Trophoblast cell (in vitro differentiated cells and primary cell): ENCODE measurements around the gene OBSCN.

Source experiments
- DNase-seq, 2 donors: peaks; one replicate each; pipeline ENCODE4 v3.0.0-alpha.2; 2016
- H2AFZ ChIP-seq: 2 replicates; pipeline ENCODE4 v1.6.1; 2013; ENCODE audit warnings: low read length, moderate library complexity, mild to moderate bottlenecking; ENCODE audit not compliant: insufficient read depth, poor library complexity
- H2AK5ac ChIP-seq: 2 replicates; pipeline ENCODE4 v1.6.1; 2013; ENCODE audit warnings: mild to moderate bottlenecking, low read length
- H2BK120ac ChIP-seq: 2 replicates; pipeline ENCODE4 v1.6.1; 2013; ENCODE audit warnings: low read length, mild to moderate bottlenecking, moderate library complexity; ENCODE audit not compliant: insufficient read depth, poor library complexity
- H2BK12ac ChIP-seq: 2 replicates; pipeline ENCODE4 v1.6.1; 2013; ENCODE audit warnings: mild to moderate bottlenecking, low read length, moderate library complexity
- H2BK5ac ChIP-seq: 2 replicates; pipeline ENCODE4 v1.6.1; 2013; ENCODE audit warnings: low read length, low read depth, moderate library complexity, mild to moderate bottlenecking; ENCODE audit not compliant: poor library complexity
- H3K14ac ChIP-seq: 2 replicates; pipeline ENCODE4 v1.6.1; 2013; ENCODE audit warnings: mild to moderate bottlenecking, low read length
- H3K18ac ChIP-seq: 2 replicates; pipeline ENCODE4 v1.6.1; 2013; ENCODE audit warnings: mild to moderate bottlenecking, low read length
- H3K23ac ChIP-seq: 2 replicates; pipeline ENCODE4 v1.6.1; 2013; ENCODE audit warnings: low read length
- H3K27ac ChIP-seq: 2 replicates; pipeline ENCODE4 v1.5.1; 2013; ENCODE audit warnings: low read depth, mild to moderate bottlenecking, inconsistent platforms, low read length, moderate library complexity
- H3K27me3 ChIP-seq: 2 replicates; pipeline ENCODE4 v1.6.1; 2013; ENCODE audit warnings: inconsistent platforms, mild to moderate bottlenecking, low read length, moderate library complexity; ENCODE audit not compliant: insufficient read depth
- H3K36me3 ChIP-seq, 2 experiments: 1 replicate in 1 of 2; 2 replicates in 1 of 2; pipeline ENCODE4 v1.6.1; 2013; ENCODE audit warnings: low read length in 2 of 2, mild to moderate bottlenecking in 2 of 2, moderate library complexity in 1 of 2; ENCODE audit not compliant: insufficient read depth in 2 of 2, control insufficient read depth in 1 of 2
- H3K4ac ChIP-seq: 2 replicates; pipeline ENCODE4 v1.6.1; 2013; ENCODE audit warnings: low read depth, mild to moderate bottlenecking, low read length, moderate library complexity
- H3K4me1 ChIP-seq, 2 experiments: 1 replicate in 1 of 2; 2 replicates in 1 of 2; pipeline ENCODE4 v1.6.1; 2013; ENCODE audit warnings: low read length in 2 of 2, mild to moderate bottlenecking in 2 of 2, moderate library complexity in 1 of 2; ENCODE audit not compliant: insufficient read depth in 2 of 2, control insufficient read depth in 1 of 2
- H3K4me2 ChIP-seq: 2 replicates; pipeline ENCODE4 v1.6.1; 2013; ENCODE audit warnings: inconsistent platforms, mild to moderate bottlenecking, low read length, moderate library complexity
- H3K4me3 ChIP-seq: 2 replicates; pipeline ENCODE4 v1.5.1; 2013; ENCODE audit warnings: mild to moderate bottlenecking, low read depth, low read length, inconsistent platforms
- H3K79me1 ChIP-seq: one replicate; pipeline ENCODE4 v1.6.1; 2013; ENCODE audit warnings: low read length
- H3K79me2 ChIP-seq: 2 replicates; pipeline ENCODE4 v1.6.1; 2013; ENCODE audit warnings: low read length, mild to moderate bottlenecking; ENCODE audit not compliant: control insufficient read depth, insufficient read depth, poor library complexity
- H3K9ac ChIP-seq: 2 replicates; pipeline ENCODE4 v1.6.1; 2013; ENCODE audit warnings: mild to moderate bottlenecking, low read length
- H3K9me3 ChIP-seq: 2 replicates; pipeline ENCODE4 v1.6.1; 2013; ENCODE audit warnings: low read depth, mild to moderate bottlenecking, control low read depth, inconsistent platforms, low read length; ENCODE audit not compliant: insufficient read depth
- H4K12ac ChIP-seq: 2 replicates; pipeline ENCODE4 v1.6.1; 2013; ENCODE audit warnings: low read depth, mild to moderate bottlenecking, low read length, moderate library complexity
- H4K8ac ChIP-seq: 2 replicates; pipeline ENCODE4 v1.6.1; 2013; ENCODE audit warnings: low read depth, mild to moderate bottlenecking, low read length, moderate library complexity
- H4K91ac ChIP-seq: one replicate; pipeline ENCODE4 v1.6.1; 2013; ENCODE audit warnings: low read depth, mild to moderate bottlenecking, low read length, moderate library complexity
- WGBS: extraction: QIAGEN DNeasy Blood & Tissue Kit; methylation state at CpG from one replicate; pipeline ENCODE4 v1.1.7; 2013; ENCODE audit warnings: missing lambda C conversion rate; ENCODE audit not compliant: insufficient read length, insufficient coverage; ENCODE audit errors: extremely low coverage; 5-methylcytosine and 5-hydroxymethylcytosine counted together

Gene OBSCN

GRCh38 chr1:228256626-228257375 is 49.0 kb downstream of the OBSCN start:
- no peak overlapping the region for H3K23ac ChIP-seq
- no peak overlapping the region for H2AK5ac ChIP-seq
- no peak overlapping the region for H3K27ac ChIP-seq
- H3K4ac ChIP-seq, result no peak overlapping the region
- no peak overlapping the region for H2BK5ac ChIP-seq
- H3K14ac ChIP-seq, result no peak overlapping the region
- H3K9me3 ChIP-seq, result peaks cover 5% of the 10 kb centered on the region
- no peaks in the 10 kb centered on the region for H3K79me2 ChIP-seq
- WGBS, result no CpG with 5 or more reads among the region's 24 CpGs
- peak overlapping the region; percentile 23 for H3K4me3 ChIP-seq
- H3K4me1 ChIP-seq, result no peaks in the 10 kb centered on the region
- H3K9ac ChIP-seq, result no peak overlapping the region
- H2BK120ac ChIP-seq, result no peak overlapping the region
- no peak overlapping the region for H3K18ac ChIP-seq
- no peak overlapping the region for H2BK12ac ChIP-seq
- no peak overlapping the region for H2AFZ ChIP-seq
- H3K4me2 ChIP-seq, result no peak overlapping the region
- H3K36me3 ChIP-seq, result peaks cover 3 to 5% of the 10 kb centered on the region in 2 experiments
- no peaks in the 10 kb centered on the region for H3K27me3 ChIP-seq
- H4K8ac ChIP-seq, result no peak overlapping the region
- no peaks in the 10 kb centered on the region for H3K79me1 ChIP-seq
- no peak for DNase-seq
- H4K12ac ChIP-seq, result no peak overlapping the region
- H4K91ac ChIP-seq, result no peak overlapping the region

GRCh38 chr1:228258486-228258885 is 50.6 kb downstream of the OBSCN start:
- H3K18ac ChIP-seq, result no peak overlapping the region
- no peak overlapping the region for H2AFZ ChIP-seq
- peaks cover 5% of the 10 kb centered on the region for H3K9me3 ChIP-seq
- no peaks in the 10 kb centered on the region for H3K4me1 ChIP-seq
- H4K8ac ChIP-seq, result no peak overlapping the region
- no peak overlapping the region for H4K12ac ChIP-seq
- no peaks in the 10 kb centered on the region for H3K79me1 ChIP-seq
- no peak overlapping the region for H3K27ac ChIP-seq
- H3K9ac ChIP-seq, result no peak overlapping the region
- no peak overlapping the region for H4K91ac ChIP-seq
- no peak overlapping the region for H2BK12ac ChIP-seq
- no peak for DNase-seq
- no peak overlapping the region for H3K14ac ChIP-seq
- H3K4me3 ChIP-seq, result no peak overlapping the region
- no peaks in the 10 kb centered on the region for H3K79me2 ChIP-seq
- peaks cover 3 to 5% of the 10 kb centered on the region in 2 experiments for H3K36me3 ChIP-seq
- no CpG with 5 or more reads among the region's 1 CpG for WGBS
- no peak overlapping the region for H3K4ac ChIP-seq
- H3K4me2 ChIP-seq, result no peak overlapping the region
- H3K27me3 ChIP-seq, result no peaks in the 10 kb centered on the region
- no peak overlapping the region for H2AK5ac ChIP-seq
- H3K23ac ChIP-seq, result no peak overlapping the region
- H2BK5ac ChIP-seq, result no peak overlapping the region
- H2BK120ac ChIP-seq, result no peak overlapping the region

GRCh38 chr1:228259368-228259894 is 51.6 kb downstream of the OBSCN start:
- Histone ChIP-seq H2BK5ac (no peak overlapping the region), H3K14ac (no peak overlapping the region), H3K23ac (no peak overlapping the region), H3K4me2 (no peak overlapping the region), H2AFZ (no peak overlapping the region), H3K18ac (no peak overlapping the region), H3K36me3 (peaks cover 3 to 5% of the 10 kb centered on the region in 2 experiments), H2BK120ac (no peak overlapping the region), H3K27me3 (no peaks in the 10 kb centered on the region), H4K91ac (no peak overlapping the region), H4K12ac (no peak overlapping the region), H3K79me2 (no peaks in the 10 kb centered on the region), H3K9me3 (peaks cover 5% of the 10 kb centered on the region), H3K4me3 (no peak overlapping the region), H2BK12ac (no peak overlapping the region), H3K4me1 (no peaks in the 10 kb centered on the region), H3K79me1 (no peaks in the 10 kb centered on the region), H3K4ac (no peak overlapping the region), H2AK5ac (no peak overlapping the region), H4K8ac (no peak overlapping the region), H3K9ac (no peak overlapping the region), H3K27ac (no peak overlapping the region)
- DNase-seq, result no peak
- WGBS, result no CpG with 5 or more reads among the region's 9 CpGs

- no peak overlapping the region for H3K4me2 ChIP-seq
- no CpG with 5 or more reads among the region's 3 CpGs for WGBS
- H3K27me3 ChIP-seq, result no peaks in the 10 kb centered on the region
- no peak overlapping the region for H2BK120ac ChIP-seq
- no peak overlapping the region for H3K9ac ChIP-seq
- DNase-seq, result no peak
- H3K4me3 ChIP-seq, result no peak overlapping the region
- no peak overlapping the region for H3K23ac ChIP-seq
- H3K18ac ChIP-seq, result no peak overlapping the region
- H4K12ac ChIP-seq, result no peak overlapping the region
- no peaks in the 10 kb centered on the region for H3K4me1 ChIP-seq
- no peak overlapping the region for H2BK5ac ChIP-seq
- no peak overlapping the region for H2AK5ac ChIP-seq
- H3K27ac ChIP-seq, result no peak overlapping the region
- peaks cover 5% of the 10 kb centered on the region for H3K9me3 ChIP-seq
- no peak overlapping the region for H3K14ac ChIP-seq
- no peak overlapping the region for H2AFZ ChIP-seq
- no peak overlapping the region for H4K91ac ChIP-seq
- no peaks in the 10 kb centered on the region for H3K79me1 ChIP-seq
- no peak overlapping the region for H4K8ac ChIP-seq
- no peak overlapping the region for H3K4ac ChIP-seq
- H3K36me3 ChIP-seq, result peaks cover 3 to 5% of the 10 kb centered on the region in 2 experiments
- H3K79me2 ChIP-seq, result no peaks in the 10 kb centered on the region
- no peak overlapping the region for H2BK12ac ChIP-seq
Measured at GRCh38 chr1:228259951-228260350, 52.1 kb downstream of the OBSCN start.
